Trophoblast cell (in vitro differentiated cells and primary cell): Measurements from ENCODE around the gene MYBPH.

Experiments
- DNase-seq, 2 donors: peaks; one replicate each; pipeline ENCODE4 v3.0.0-alpha.2; 2016
- H2AFZ ChIP-seq: 2 replicates; pipeline ENCODE4 v1.6.1; 2013; ENCODE audit warnings: low read length, moderate library complexity, mild to moderate bottlenecking; ENCODE audit not compliant: insufficient read depth, poor library complexity
- H2AK5ac ChIP-seq: 2 replicates; pipeline ENCODE4 v1.6.1; 2013; ENCODE audit warnings: mild to moderate bottlenecking, low read length
- H2BK120ac ChIP-seq: 2 replicates; pipeline ENCODE4 v1.6.1; 2013; ENCODE audit warnings: low read length, mild to moderate bottlenecking, moderate library complexity; ENCODE audit not compliant: insufficient read depth, poor library complexity
- H2BK12ac ChIP-seq: 2 replicates; pipeline ENCODE4 v1.6.1; 2013; ENCODE audit warnings: mild to moderate bottlenecking, low read length, moderate library complexity
- H2BK5ac ChIP-seq: 2 replicates; pipeline ENCODE4 v1.6.1; 2013; ENCODE audit warnings: low read length, low read depth, moderate library complexity, mild to moderate bottlenecking; ENCODE audit not compliant: poor library complexity
- H3K14ac ChIP-seq: 2 replicates; pipeline ENCODE4 v1.6.1; 2013; ENCODE audit warnings: mild to moderate bottlenecking, low read length
- H3K18ac ChIP-seq: 2 replicates; pipeline ENCODE4 v1.6.1; 2013; ENCODE audit warnings: mild to moderate bottlenecking, low read length
- H3K23ac ChIP-seq: 2 replicates; pipeline ENCODE4 v1.6.1; 2013; ENCODE audit warnings: low read length
- H3K27ac ChIP-seq: 2 replicates; pipeline ENCODE4 v1.5.1; 2013; ENCODE audit warnings: low read depth, mild to moderate bottlenecking, inconsistent platforms, low read length, moderate library complexity
- H3K27me3 ChIP-seq: 2 replicates; pipeline ENCODE4 v1.6.1; 2013; ENCODE audit warnings: inconsistent platforms, mild to moderate bottlenecking, low read length, moderate library complexity; ENCODE audit not compliant: insufficient read depth
- H3K36me3 ChIP-seq, 2 experiments: 1 replicate in 1 of 2; 2 replicates in 1 of 2; pipeline ENCODE4 v1.6.1; 2013; ENCODE audit warnings: low read length in 2 of 2, mild to moderate bottlenecking in 2 of 2, moderate library complexity in 1 of 2; ENCODE audit not compliant: insufficient read depth in 2 of 2, control insufficient read depth in 1 of 2
- H3K4ac ChIP-seq: 2 replicates; pipeline ENCODE4 v1.6.1; 2013; ENCODE audit warnings: low read depth, mild to moderate bottlenecking, low read length, moderate library complexity
- H3K4me1 ChIP-seq, 2 experiments: 1 replicate in 1 of 2; 2 replicates in 1 of 2; pipeline ENCODE4 v1.6.1; 2013; ENCODE audit warnings: low read length in 2 of 2, mild to moderate bottlenecking in 2 of 2, moderate library complexity in 1 of 2; ENCODE audit not compliant: insufficient read depth in 2 of 2, control insufficient read depth in 1 of 2
- H3K4me2 ChIP-seq: 2 replicates; pipeline ENCODE4 v1.6.1; 2013; ENCODE audit warnings: inconsistent platforms, mild to moderate bottlenecking, low read length, moderate library complexity
- H3K4me3 ChIP-seq: 2 replicates; pipeline ENCODE4 v1.5.1; 2013; ENCODE audit warnings: mild to moderate bottlenecking, low read depth, low read length, inconsistent platforms
- H3K79me1 ChIP-seq: one replicate; pipeline ENCODE4 v1.6.1; 2013; ENCODE audit warnings: low read length
- H3K79me2 ChIP-seq: 2 replicates; pipeline ENCODE4 v1.6.1; 2013; ENCODE audit warnings: low read length, mild to moderate bottlenecking; ENCODE audit not compliant: control insufficient read depth, insufficient read depth, poor library complexity
- H3K9ac ChIP-seq: 2 replicates; pipeline ENCODE4 v1.6.1; 2013; ENCODE audit warnings: mild to moderate bottlenecking, low read length
- H3K9me3 ChIP-seq: 2 replicates; pipeline ENCODE4 v1.6.1; 2013; ENCODE audit warnings: low read depth, mild to moderate bottlenecking, control low read depth, inconsistent platforms, low read length; ENCODE audit not compliant: insufficient read depth
- H4K12ac ChIP-seq: 2 replicates; pipeline ENCODE4 v1.6.1; 2013; ENCODE audit warnings: low read depth, mild to moderate bottlenecking, low read length, moderate library complexity
- H4K8ac ChIP-seq: 2 replicates; pipeline ENCODE4 v1.6.1; 2013; ENCODE audit warnings: low read depth, mild to moderate bottlenecking, low read length, moderate library complexity
- H4K91ac ChIP-seq: one replicate; pipeline ENCODE4 v1.6.1; 2013; ENCODE audit warnings: low read depth, mild to moderate bottlenecking, low read length, moderate library complexity
- WGBS: extraction: QIAGEN DNeasy Blood & Tissue Kit; methylation state at CpG from one replicate; pipeline ENCODE4 v1.1.7; 2013; ENCODE audit warnings: missing lambda C conversion rate; ENCODE audit not compliant: insufficient read length, insufficient coverage; ENCODE audit errors: extremely low coverage; 5-methylcytosine and 5-hydroxymethylcytosine counted together

The MYBPH gene

DNA sequence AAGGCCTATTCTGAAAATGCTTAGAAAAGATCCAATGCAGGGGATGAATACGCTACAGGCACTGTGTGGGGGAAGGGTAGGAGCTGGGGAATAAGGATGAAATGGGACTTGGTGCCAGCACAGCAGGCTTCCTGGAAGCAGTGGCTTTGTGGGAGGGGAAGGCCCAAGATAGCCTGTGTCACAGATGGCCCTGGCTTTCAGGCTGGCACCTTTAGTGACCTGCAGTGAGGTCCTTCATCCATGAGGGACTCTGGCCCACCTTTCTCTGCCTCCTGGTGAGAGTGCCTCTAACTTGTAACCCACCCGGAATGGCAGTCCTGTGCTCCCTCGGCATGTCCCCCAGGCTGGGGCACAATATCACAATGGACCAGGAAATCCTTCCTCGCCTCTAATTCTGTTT, 10.0 kb upstream of the MYBPH start:
- Histone ChIP-seq H4K8ac (no peak overlapping the region), H3K9ac (no peak overlapping the region), H3K27ac (no peak overlapping the region), H3K4me3 (no peak overlapping the region), H4K12ac (no peak overlapping the region), H3K9me3 (no peaks in the 10 kb centered on the region), H3K79me1 (no peaks in the 10 kb centered on the region), H2AK5ac (no peak overlapping the region), H3K18ac (no peak overlapping the region), H3K4ac (no peak overlapping the region), H2BK12ac (no peak overlapping the region), H3K14ac (no peak overlapping the region), H3K36me3 (no peaks in the 10 kb centered on the region), H3K79me2 (no peaks in the 10 kb centered on the region), H2BK5ac (no peak overlapping the region), H2BK120ac (no peak overlapping the region), H3K27me3 (no peaks in the 10 kb centered on the region), H2AFZ (no peak overlapping the region), H3K4me1 (no peaks in the 10 kb centered on the region), H3K4me2 (no peak overlapping the region), H4K91ac (no peak overlapping the region), H3K23ac (no peak overlapping the region)
- no CpG with 5 or more reads among the region's 4 CpGs for WGBS
- DNase-seq = no peak

GRCh38 chr1:203185061-203185461, 9.4 kb upstream of the MYBPH start:
- Histone ChIP-seq H2BK5ac (no peak overlapping the region), H3K9me3 (no peaks in the 10 kb centered on the region), H4K8ac (no peak overlapping the region), H3K36me3 (no peaks in the 10 kb centered on the region), H3K4me1 (no peaks in the 10 kb centered on the region), H3K4ac (no peak overlapping the region), H3K79me1 (no peaks in the 10 kb centered on the region), H4K12ac (no peak overlapping the region), H3K9ac (no peak overlapping the region), H3K4me3 (no peak overlapping the region), H3K23ac (no peak overlapping the region), H2AK5ac (no peak overlapping the region), H3K27ac (no peak overlapping the region), H3K14ac (no peak overlapping the region), H3K79me2 (no peaks in the 10 kb centered on the region), H3K27me3 (no peaks in the 10 kb centered on the region), H2AFZ (no peak overlapping the region), H3K4me2 (no peak overlapping the region), H4K91ac (no peak overlapping the region), H2BK12ac (no peak overlapping the region), H2BK120ac (no peak overlapping the region), H3K18ac (no peak overlapping the region)
- no peak for DNase-seq
- WGBS = no CpG with 5 or more reads among the region's 10 CpGs

- no peaks in the 10 kb centered on the region for H3K4me1 ChIP-seq
- no peaks in the 10 kb centered on the region for H3K27me3 ChIP-seq
- no peak overlapping the region for H3K4me2 ChIP-seq
- H3K9me3 ChIP-seq = no peaks in the 10 kb centered on the region
- no peak overlapping the region for H4K12ac ChIP-seq
- no peak overlapping the region for H3K23ac ChIP-seq
- H4K8ac ChIP-seq = no peak overlapping the region
- H4K91ac ChIP-seq = no peak overlapping the region
- H3K79me1 ChIP-seq = no peaks in the 10 kb centered on the region
- no peaks in the 10 kb centered on the region for H3K79me2 ChIP-seq
- no peak overlapping the region for H3K4me3 ChIP-seq
- H2BK5ac ChIP-seq = no peak overlapping the region
- H3K36me3 ChIP-seq = no peaks in the 10 kb centered on the region
- no peak for DNase-seq
- H2BK120ac ChIP-seq = no peak overlapping the region
- no peak overlapping the region for H3K18ac ChIP-seq
- H3K9ac ChIP-seq = no peak overlapping the region
- no peak overlapping the region for H3K27ac ChIP-seq
- H3K4ac ChIP-seq = no peak overlapping the region
- WGBS = no CpG with 5 or more reads among the region's 4 CpGs
- H2AK5ac ChIP-seq = no peak overlapping the region
- no peak overlapping the region for H2BK12ac ChIP-seq
- no peak overlapping the region for H3K14ac ChIP-seq
- H2AFZ ChIP-seq = no peak overlapping the region
Observed at GRCh38 chr1:203184467-203184866, 8.8 kb upstream of the MYBPH start.

- Histone ChIP-seq H3K36me3 (no peaks in the 10 kb centered on the region), H3K9ac (no peak overlapping the region), H2BK12ac (no peak overlapping the region), H4K12ac (no peak overlapping the region), H3K79me2 (no peaks in the 10 kb centered on the region), H3K4me1 (no peaks in the 10 kb centered on the region), H2AK5ac (no peak overlapping the region), H3K27me3 (no peaks in the 10 kb centered on the region), H3K27ac (no peak overlapping the region), H3K4ac (no peak overlapping the region), H3K23ac (no peak overlapping the region), H3K4me3 (no peak overlapping the region), H3K4me2 (no peak overlapping the region), H2AFZ (no peak overlapping the region), H3K14ac (no peak overlapping the region), H3K18ac (no peak overlapping the region), H2BK5ac (no peak overlapping the region), H4K8ac (no peak overlapping the region), H4K91ac (no peak overlapping the region), H2BK120ac (no peak overlapping the region), H3K9me3 (no peaks in the 10 kb centered on the region), H3K79me1 (no peaks in the 10 kb centered on the region)
- no peak for DNase-seq
- no CpG with 5 or more reads among the region's 2 CpGs for WGBS
Observed at GRCh38 chr1:203183828-203184227, 8.2 kb upstream of the MYBPH start.
